Measurements from ENCODE around the gene ATG16L2. TPM values are rescaled to one million over a fixed set of nuclear protein-coding genes. Genes with fewer than 3 reads are reported as not detected.
A peak's percentile ranks its signal among the peaks of the same experiment; 100 is the strongest.

The ATG16L2 gene
- total and polyA plus RNA-seq, 10 of the 15 experiments (the other 5 are each of a cell fraction or from before 2014, with no cell fraction given): 1.9 to 67.7 (median 30.4) TPM

DNA sequence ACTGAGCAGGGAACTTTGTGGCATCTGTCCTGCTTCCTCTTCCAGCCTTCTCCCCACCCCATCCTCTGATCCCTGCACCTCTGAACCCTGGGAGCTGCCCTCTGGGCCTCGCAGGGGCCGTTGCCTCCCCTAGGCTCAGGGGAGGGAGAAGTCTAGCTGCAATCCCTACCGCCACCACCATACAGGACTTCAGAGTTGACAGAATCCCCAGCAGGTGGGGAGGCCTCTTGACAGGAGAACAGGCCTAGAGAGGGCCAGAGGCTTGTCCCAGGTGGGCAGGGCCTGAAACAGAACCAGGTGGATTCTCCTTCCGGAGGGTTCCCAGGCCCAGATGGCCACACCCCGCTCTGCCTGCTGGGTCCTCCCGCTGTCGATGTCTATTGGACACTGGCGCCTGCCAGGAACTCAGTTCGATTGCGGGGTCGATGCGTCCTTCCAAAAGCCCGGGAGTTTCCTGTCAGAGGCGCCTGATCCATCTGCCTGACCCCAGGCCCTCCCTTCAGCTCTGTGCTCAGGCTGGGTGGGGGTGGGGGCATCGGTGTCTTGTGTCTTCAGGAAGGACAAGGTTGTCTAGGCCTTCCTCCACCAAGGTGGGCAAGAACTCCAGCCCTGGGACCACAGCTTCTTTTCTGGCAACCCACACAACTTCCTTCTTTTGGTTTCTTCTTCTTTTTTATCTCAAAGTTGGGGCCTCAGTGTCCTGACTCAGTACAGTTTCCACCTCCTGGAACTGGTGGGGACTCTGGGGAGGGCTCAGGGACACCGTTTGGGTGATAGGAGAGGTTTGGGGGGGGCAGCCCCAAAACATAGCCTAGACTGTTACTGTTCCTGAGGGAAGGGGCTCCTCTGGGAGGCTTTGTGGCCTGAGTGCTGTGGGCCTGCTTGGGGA is 26.8 kb upstream of the ATG16L2 start:
- RAD21 ChIA-PET (ENCODE audit: unreplicated experiment): interaction anchor here (1.0 to 10.5 kb wide), 4 partner anchors 29 to 70 kb away, joined by 3 to 256 read pairs (median 4); no protein-coding TSS in a partner anchor
- Histone ChIP-seq H3K4me3 (no peak overlapping the region; the same call in 1 of the 2 replicates), H3K9me3 (replicated peaks; ENCODE audit: control insufficient read depth, insufficient read depth, low read length) (no peaks in the 10 kb centered on the region), H3K27me3 (replicated peaks in 1 of 2; ENCODE audit: control insufficient read depth in 2 of 2, insufficient read depth in 2 of 2, low read length in 1 of 2) (no peaks in the 10 kb centered on the region), H2AFZ (ENCODE audit: control insufficient read depth, low read depth, low read length) (peak overlapping the region; percentile 57), H3K9ac (ENCODE audit: control insufficient read depth, insufficient read depth, low read length) (peak overlapping the region; percentile 51), H3K27ac (ENCODE audit: control insufficient read depth, insufficient read depth) (peak overlapping the region; percentile 68), H3K4me1 (ENCODE audit: control insufficient read depth, insufficient read depth, low read length) (peaks cover 24% of the 10 kb centered on the region), H4K20me1 (ENCODE audit: control insufficient read depth, insufficient read depth) (no peaks in the 10 kb centered on the region), H3K36me3 (ENCODE audit: control insufficient read depth in 2 of 2, insufficient read depth in 2 of 2, low read length in 1 of 2) (no peaks in the 10 kb centered on the region), H3K79me2 (ENCODE audit: control insufficient read depth, insufficient read depth, low read length) (no peaks in the 10 kb centered on the region), H3K4me2 (ENCODE audit: control insufficient read depth, insufficient read depth) (peak overlapping the region; percentile 63)
- peak; percentile 91 for ATAC-seq
- CTCF ChIA-PET: interaction anchor here (1.5 to 15.0 kb wide), 4 partner anchors 25 to 61 kb away, joined by 5 to 469 read pairs (median 6); no protein-coding TSS in a partner anchor
- intact Hi-C loops (cut with micrococcal nuclease; ENCODE audit: unreplicated experiment): no loop called here
- POLR2A ChIA-PET: interaction anchor here (0.6 to 1.5 kb wide), 6 partner anchors 8 to 601 kb away, joined by 3 to 9 read pairs (median 3); no protein-coding TSS in a partner anchor
- no TSS peak for BruUV-seq (replicated peaks)
- in situ Hi-C loops (cut with MboI): no loop called here
- SMC1A ChIA-PET (ENCODE audit: uncharacterized antibody, unreplicated experiment): interaction anchor here (0.6 to 1.9 kb wide), 7 partner anchors 25 to 62 kb away, joined by 3 to 8 read pairs (median 4); no protein-coding TSS in a partner anchor
- FAIRE-seq: no peak
- DNase-seq (ENCODE audit: low read depth, low spot score): no peak
- WGBS (ENCODE audit: insufficient coverage, insufficient replicate concordance, low lambda C conversion rate, missing lambda C conversion rate): 57% methylated on average over 5 of the region's 16 CpGs
- no peak for TF ChIP-seq CREM (IDR thresholded peaks at IDR 0.05; ENCODE audit: low read depth)
- no peak for TF ChIP-seq ATF7 (IDR thresholded peaks at IDR 0.05; ENCODE audit: low read depth)
- TF ChIP-seq TARDBP (IDR thresholded peaks at IDR 0.05; ENCODE audit: borderline replicate concordance): no peak
- TF ChIP-seq TAF1 (IDR thresholded peaks at IDR 0.05; ENCODE audit: borderline replicate concordance, low read depth, low read length): no peak
- no peak for TF ChIP-seq JUND (IDR thresholded peaks at IDR 0.05; ENCODE audit: low read depth, low read length)
- TF ChIP-seq, protein P1, sequence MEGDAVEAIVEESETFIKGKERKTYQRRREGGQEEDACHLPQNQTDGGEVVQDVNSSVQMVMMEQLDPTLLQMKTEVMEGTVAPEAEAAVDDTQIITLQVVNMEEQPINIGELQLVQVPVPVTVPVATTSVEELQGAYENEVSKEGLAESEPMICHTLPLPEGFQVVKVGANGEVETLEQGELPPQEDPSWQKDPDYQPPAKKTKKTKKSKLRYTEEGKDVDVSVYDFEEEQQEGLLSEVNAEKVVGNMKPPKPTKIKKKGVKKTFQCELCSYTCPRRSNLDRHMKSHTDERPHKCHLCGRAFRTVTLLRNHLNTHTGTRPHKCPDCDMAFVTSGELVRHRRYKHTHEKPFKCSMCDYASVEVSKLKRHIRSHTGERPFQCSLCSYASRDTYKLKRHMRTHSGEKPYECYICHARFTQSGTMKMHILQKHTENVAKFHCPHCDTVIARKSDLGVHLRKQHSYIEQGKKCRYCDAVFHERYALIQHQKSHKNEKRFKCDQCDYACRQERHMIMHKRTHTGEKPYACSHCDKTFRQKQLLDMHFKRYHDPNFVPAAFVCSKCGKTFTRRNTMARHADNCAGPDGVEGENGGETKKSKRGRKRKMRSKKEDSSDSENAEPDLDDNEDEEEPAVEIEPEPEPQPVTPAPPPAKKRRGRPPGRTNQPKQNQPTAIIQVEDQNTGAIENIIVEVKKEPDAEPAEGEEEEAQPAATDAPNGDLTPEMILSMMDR (IDR thresholded peaks at IDR 0.05 in 2 of 3, conservative IDR thresholded peaks at IDR 0.05 in 1 of 3; ENCODE audit: control insufficient read depth in 2 of 3, extremely low read depth in 1 of 3, insufficient read depth in 1 of 3, low read depth in 3 of 3, low read length in 3 of 3): peak in 2 of 3 experiments; percentile 44 to 49; a peak in 3 of 6 replicates
- TF ChIP-seq HSF1 (IDR thresholded peaks at IDR 0.05; ENCODE audit: low read depth, low read length): no peak
- no peak for TF ChIP-seq MEF2A (IDR thresholded peaks at IDR 0.05; ENCODE audit: insufficient read depth, low read depth, low read length)
- TF ChIP-seq HCFC1 (IDR thresholded peaks at IDR 0.05; ENCODE audit: low read length): no peak
- TF ChIP-seq SMARCA5 (IDR thresholded peaks at IDR 0.05): 0 out of 2 replicates have a peak, but pooled peaks have one; percentile 30
- no peak for TF ChIP-seq YBX1 (IDR thresholded peaks at IDR 0.05)
- TF ChIP-seq TCF3 (IDR thresholded peaks at IDR 0.05; ENCODE audit: borderline replicate concordance, insufficient read depth, low read depth, low read length): 0 out of 2 replicates have a peak, but pooled peaks have one; percentile 40
- peak; percentile 37 to 56; a peak in 2 of 4 replicates for TF ChIP-seq IKZF2 (IDR thresholded peaks at IDR 0.05)
- TF ChIP-seq RAD21 (IDR thresholded peaks at IDR 0.05; ENCODE audit: insufficient read depth, low read depth, low read length): 0 out of 2 replicates have a peak, but pooled peaks have one; percentile 8
- TF ChIP-seq EED (IDR thresholded peaks at IDR 0.05; ENCODE audit: low read depth): peak; percentile 50
- TF ChIP-seq, protein P2, sequence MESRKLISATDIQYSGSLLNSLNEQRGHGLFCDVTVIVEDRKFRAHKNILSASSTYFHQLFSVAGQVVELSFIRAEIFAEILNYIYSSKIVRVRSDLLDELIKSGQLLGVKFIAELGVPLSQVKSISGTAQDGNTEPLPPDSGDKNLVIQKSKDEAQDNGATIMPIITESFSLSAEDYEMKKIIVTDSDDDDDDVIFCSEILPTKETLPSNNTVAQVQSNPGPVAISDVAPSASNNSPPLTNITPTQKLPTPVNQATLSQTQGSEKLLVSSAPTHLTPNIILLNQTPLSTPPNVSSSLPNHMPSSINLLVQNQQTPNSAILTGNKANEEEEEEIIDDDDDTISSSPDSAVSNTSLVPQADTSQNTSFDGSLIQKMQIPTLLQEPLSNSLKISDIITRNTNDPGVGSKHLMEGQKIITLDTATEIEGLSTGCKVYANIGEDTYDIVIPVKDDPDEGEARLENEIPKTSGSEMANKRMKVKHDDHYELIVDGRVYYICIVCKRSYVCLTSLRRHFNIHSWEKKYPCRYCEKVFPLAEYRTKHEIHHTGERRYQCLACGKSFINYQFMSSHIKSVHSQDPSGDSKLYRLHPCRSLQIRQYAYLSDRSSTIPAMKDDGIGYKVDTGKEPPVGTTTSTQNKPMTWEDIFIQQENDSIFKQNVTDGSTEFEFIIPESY (IDR thresholded peaks at IDR 0.05): peak; percentile 98
